GM18907 (cell line): Measurements from ENCODE around the gene TRIM24.

ENCODE experiments used
- ATAC-seq: cut with Tn5 transposase; IDR thresholded peaks from one replicate; pipeline ENCODE4 v1.9.1; 2021; ENCODE audit warnings: mild to moderate bottlenecking, moderate library complexity; ENCODE audit not compliant: unreplicated experiment

TRIM24 gene

GRCh38 chr7:138613630-138614029 lies 153.6 kb downstream of the TRIM24 start:
- ATAC-seq: no peak

- ATAC-seq: no peak
Observed at GRCh38 chr7:138616085-138616484, 156.0 kb downstream of the TRIM24 start.

GRCh38 chr7:138618506-138618905 lies 158.4 kb downstream of the TRIM24 start:
- no peak for ATAC-seq

- no peak for ATAC-seq
Observed at GRCh38 chr7:138618933-138619332, 158.9 kb downstream of the TRIM24 start.

GRCh38 chr7:138622841-138623240 lies 162.8 kb downstream of the TRIM24 start:
- no peak for ATAC-seq

- ATAC-seq: no peak
Observed at GRCh38 chr7:138625084-138625848, 165.2 kb downstream of the TRIM24 start.

DNA sequence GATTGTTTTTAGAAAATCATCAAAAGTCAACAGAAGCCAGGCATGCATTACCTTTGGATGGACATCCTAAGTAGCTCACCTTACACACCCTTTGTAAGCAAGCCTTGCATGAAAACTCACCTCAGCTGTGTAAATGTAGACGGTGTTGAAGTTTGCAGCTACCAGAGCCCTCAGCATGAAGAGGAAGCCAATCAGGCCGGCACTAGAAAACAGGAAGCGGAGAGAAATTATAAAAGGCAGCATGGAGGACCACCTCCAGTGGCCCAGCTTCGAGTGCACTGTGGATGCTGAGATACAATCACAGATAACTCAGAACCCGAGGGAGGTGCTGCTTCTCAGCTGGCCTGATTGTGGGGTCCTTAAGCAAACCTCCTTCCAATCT lies 165.8 kb downstream of the TRIM24 start:
- ATAC-seq: no peak

DNA sequence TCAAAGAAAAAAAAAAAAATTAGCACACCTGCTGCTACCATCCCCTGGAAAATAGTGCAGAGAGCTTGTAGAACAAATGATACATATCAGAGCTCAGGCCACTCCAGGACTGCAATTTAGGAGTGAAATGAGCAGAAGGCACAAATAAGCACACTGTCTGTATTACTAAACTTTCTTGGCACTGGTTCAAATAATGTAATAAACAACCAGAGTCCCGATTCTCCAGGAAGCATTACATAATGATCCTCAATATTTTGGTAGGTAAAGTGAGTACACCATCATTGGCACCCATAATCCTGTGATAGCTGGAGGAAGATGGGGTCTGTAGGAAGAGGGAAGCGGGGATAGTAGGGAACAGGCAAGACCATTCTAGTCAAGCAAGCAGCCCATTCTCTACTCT lies 166.8 kb downstream of the TRIM24 start:
- no peak for ATAC-seq

GRCh38 chr7:138627361-138627760 lies 167.3 kb downstream of the TRIM24 start:
- no peak for ATAC-seq

GRCh38 chr7:138630059-138630610 lies 170.1 kb downstream of the TRIM24 start:
- ATAC-seq: no peak

GRCh38 chr7:138632384-138632783 lies 172.3 kb downstream of the TRIM24 start:
- no peak for ATAC-seq

DNA sequence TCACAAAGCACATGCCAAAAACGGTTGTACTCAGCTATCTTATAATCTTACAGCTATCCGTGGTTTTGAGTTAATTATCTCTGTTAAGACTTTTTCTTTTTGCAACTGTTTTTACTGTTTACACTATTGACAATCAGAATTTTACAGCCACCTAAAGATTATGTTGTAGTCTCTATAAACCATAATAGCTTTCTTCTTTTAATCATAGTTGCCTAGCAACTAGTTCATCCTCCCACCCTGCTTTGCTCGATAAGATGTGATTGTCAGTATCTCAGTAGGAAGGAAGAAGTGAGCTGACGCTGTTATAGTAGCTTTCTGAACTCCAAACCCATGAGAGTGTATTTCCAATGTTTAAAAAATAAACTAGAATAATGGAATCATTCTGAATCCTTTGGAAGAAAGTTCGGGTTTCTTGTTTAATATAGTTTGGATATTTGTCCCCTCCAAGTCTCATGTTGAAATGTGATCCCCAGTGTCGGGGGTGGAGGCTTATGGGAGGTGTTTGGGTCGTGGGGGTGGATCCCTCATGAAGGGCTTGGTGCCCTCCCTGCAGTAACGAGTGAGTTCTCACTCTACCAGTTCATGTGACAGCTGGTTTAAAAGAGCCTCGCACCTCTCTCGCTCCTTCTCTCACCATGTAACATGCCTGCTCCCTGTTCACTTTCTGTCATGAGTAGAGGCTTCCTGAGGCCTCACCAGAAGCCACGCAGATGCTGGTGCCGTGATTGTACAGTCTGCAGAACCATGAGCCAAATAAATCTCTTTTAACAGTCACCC lies 173.0 kb downstream of the TRIM24 start:
- ATAC-seq: no peak
